NCI-H82 (cell line): ENCODE data around the gene CRMP1.
A peak's percentile ranks its signal among the peaks of the same experiment; 100 is the strongest.
"Not testable (repeated sequence)": the region's sequence is repeated elsewhere in the genome, so short reads cannot be mapped to it uniquely, and the experiment has no call there.

ENCODE experiments used
- DNase-seq: peaks from one replicate; lab custom pipeline; 2025; lab: John Stamatoyannopoulos, UW

The CRMP1 gene

DNA sequence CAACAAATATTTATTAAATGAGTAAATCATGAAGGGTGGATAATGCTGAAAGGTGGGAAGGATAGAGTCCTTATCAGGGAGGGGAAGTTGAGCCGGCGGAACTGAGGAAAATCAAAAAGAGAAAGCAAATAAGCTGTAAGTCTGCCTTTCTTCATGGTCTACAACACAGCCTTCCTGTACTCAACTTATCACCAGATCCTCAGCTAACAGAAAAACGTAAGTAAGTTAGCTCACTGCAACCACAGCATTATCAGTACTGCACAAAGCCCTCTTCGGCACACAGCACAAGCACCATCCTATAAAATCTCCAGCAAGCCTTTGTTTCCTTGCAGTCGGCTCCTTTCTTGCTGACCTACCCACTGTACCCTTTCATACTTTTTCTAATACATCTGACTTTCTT lies 70.3 kb downstream of the CRMP1 start:
- no peak for DNase-seq

DNA sequence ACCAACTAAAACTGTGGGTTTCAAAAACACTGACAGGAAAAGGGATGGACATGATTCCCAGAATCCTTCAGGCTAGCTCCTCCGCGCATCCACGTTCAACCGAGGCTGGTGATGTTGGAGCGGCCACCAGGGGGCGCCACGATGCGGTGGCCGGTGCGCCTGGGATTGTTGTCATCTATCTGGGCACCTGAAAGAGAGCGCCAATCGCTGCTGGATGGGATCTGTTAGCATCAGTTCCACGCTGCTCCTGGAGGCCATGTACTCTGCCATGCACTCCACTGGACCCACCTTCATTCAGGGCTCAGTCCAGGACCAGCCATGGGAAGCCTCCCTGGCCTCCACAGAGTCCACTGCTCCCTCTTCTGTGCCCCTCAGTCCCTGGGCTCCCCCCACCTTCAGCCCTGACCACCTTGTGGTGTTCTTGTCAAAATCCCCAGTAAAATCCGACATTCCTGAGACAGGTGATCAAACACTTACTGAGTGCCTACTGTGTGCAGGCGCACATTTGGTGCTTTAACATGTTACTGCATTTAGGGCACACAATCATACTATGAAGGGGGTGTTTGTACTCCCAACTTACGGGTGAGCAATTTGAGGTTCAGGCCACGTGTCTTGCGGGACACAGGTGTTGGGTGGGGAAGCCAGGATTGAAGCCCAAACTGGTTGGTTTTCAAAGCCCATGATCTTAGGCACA lies 71.1 kb downstream of the CRMP1 start:
- DNase-seq: peak; percentile 27

DNA sequence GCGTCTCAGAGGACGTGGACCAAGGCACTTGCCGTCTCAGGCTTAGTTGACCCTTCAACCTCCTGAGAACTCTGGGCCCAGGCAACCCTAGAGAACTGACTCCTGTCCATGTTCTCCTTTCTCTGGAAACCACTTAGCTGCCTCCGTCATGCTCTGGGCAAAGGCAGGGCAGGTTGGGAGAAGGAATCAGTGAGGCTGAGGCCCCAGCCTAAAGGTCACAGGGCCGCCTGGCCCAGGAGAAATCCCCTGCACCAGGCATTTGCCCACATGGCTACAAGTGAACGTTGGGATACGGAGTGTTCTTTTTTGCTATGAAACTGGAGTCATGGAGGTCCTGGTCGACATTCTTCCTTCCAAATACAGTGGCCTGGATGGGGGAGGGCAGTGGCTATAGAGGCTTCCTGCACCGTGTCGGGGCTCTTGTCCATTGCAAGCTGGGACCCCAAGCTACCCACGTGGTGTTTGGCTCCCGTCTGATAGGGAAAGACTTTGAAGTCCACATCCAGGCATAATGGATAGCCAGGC lies 76.0 kb downstream of the CRMP1 start:
- DNase-seq: no peak

DNA sequence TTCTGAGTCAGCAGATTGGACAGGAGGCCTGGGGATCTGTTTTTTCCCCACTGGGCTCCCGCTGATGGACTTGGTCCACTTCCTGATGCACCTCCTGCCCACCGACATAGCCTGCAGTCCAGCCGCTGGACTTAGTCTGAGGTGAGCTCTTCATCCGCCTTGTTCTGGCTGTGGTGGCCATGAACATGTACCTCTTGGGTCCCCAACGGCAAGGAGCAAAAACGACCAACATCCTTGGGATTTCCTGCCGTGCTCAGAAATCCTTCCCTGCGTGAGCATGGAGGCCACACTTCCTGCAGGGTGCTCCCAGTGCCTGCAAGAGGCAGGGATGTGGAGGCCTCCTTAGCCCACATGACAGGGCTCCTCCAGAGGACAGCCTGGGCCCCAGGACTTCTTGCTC lies 76.8 kb downstream of the CRMP1 start:
- no peak for DNase-seq

DNA sequence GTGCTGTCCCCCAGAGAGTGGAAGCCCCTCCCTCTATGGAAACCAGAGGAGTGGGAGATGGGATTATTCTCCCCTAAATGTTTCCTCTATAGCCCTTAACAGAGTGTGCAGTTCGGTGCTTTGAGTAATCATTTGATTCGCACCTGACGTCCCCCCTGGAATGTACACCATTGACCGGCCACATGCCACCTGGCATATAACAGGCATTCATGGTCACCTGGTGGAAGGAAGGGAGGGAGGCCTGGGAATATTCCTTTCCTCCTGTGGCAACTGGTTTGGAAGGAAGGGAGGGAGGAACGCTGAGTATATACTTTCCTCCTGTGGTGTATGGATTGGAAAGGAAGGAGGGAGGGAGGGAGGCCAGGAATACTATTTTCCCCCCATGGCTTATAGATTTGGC lies 77.2 kb downstream of the CRMP1 start:
- DNase-seq: no peak

DNA sequence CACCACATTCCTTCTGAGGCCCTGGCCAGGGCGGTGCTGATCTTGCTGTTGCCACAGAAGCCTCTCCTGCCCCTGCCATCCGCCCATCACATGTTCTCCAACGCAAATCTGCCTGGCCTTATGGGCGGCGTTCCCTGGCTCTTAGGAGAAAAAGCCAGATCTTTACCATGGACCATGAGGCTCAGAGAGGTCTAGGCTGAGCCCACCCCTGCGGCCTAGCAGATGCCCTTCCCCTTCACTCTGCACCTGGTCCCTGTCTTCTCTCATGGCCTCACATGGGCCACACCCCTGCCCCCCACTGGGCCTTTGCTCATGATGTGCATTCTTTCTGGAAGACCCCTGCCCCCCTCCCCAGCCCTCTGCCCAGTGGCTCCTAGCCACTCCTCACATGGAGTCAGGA lies 78.5 kb downstream of the CRMP1 start:
- DNase-seq: no peak

DNA sequence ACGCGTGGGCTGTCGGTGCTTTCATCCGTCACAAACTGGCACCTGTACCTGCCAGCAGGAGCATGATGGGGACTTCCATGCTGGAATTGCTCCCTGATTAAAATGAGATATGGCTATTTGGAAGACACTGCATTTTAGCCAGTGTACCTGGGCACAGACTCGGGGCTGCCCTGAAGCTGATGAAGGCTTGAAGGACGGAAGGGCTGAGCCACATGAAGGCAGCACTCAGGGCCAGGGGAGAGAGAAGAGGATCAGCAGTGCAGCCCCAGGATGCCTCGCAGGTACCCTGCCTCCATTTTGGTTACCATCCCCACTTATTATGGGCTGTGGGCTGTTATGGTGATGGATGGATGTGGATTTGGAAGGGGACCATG lies 79.0 kb downstream of the CRMP1 start:
- DNase-seq: no peak

DNA sequence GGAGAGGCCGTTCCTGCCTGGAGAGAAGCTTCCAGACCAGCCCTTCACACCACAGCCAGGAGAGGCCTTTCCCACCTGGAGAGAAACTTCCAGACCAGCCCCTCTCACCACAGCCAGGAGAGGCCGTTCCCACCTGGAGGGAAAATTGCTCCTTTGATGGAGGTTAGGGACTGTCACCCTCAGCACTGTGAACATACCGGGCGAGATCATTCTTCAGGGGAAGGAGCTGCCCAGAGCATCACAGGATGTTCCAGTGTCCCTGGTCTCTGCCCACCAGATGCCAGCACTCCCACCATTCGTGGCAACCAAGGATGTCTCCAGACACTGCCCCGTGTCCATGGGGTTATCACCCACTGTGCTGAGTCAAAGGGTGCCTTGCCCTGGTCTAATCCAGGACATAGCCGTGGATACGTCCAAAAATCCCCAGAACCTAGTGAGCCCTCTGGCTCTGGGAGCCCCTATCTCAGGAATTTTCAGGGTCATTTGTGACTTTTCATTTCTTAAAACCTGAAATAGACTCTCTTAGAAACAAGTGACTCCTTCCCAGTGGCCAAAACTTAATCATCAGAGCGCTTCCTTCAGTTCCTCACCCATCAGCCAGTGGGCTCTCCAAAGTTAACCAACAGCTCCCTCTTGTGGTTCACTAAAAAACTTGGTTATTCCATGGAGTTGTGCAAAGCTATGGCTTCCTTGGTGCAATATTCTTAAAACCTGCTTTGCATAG lies 80.2 kb downstream of the CRMP1 start:
- peak; percentile 83 for DNase-seq

DNA sequence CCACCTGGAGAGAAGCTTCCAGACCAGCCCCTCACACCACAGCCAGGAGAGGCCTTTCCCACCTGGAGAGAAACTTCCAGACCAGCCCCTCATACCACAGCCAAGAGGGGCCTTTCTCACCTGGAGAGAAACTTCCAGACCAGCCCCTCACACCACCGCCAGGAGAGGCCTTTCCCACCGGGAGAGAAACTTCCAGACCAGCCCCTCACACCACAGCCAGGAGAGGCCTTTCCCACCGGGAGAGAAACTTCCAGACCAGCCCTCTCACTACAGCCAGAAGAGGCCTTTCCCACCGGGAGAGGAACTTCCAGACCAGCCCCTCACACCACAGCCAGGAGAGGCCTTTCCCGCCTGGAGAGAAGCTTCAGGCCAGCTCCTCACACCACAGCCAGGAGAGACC lies 80.8 kb downstream of the CRMP1 start:
- DNase-seq: not testable (repeated sequence)

DNA sequence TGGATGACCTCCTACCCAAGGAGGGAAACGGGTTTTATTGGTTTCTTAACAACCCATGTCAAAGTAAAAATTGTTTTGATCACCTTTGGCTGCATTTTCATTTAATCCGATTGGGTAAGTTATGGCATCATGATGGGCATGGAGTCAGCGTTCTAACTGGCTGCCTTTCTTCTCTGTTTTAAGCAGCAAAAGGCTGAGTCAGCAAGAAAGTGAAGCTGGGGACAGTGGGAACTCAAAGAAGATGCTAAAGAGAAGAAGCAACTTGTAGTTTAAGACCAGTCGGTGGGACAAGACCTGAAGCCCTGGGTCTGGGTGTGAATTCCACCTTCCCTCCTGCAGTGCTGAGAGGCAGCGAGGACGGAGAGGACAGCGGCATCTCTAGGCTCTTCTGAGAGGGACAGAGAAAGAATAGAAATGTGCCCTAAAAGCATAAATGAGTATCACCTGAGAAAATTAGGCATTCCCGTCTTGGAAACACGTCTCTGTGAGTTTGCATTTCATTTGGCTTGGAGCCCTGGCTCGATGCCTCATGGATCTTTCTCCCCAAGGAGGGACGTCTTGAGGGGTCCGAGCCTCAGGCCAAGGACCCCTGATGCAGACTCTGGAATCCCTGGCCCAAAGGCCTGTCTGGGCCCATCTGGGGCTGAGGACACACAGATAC lies 82.0 kb downstream of the CRMP1 start:
- DNase-seq: no peak

DNA sequence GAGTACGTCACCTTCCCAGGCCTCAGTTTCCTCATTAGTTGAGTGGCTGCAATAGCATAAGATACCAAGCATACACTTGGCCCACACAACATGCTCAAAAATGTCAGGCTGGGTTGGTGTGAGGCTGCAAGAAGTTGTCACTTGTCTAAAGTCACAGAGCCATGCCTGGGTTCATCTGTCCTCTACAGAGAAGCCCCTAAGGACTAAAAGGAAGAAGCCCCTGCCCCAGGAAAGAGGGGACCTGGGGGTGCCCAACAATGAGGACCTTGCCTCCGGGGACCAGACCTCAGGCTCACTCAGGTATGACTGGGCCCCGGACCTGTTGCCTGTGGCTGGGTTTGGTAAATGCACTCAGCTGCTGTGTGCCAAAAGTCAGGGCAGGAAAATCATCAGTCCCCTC lies 82.7 kb downstream of the CRMP1 start:
- no peak for DNase-seq

DNA sequence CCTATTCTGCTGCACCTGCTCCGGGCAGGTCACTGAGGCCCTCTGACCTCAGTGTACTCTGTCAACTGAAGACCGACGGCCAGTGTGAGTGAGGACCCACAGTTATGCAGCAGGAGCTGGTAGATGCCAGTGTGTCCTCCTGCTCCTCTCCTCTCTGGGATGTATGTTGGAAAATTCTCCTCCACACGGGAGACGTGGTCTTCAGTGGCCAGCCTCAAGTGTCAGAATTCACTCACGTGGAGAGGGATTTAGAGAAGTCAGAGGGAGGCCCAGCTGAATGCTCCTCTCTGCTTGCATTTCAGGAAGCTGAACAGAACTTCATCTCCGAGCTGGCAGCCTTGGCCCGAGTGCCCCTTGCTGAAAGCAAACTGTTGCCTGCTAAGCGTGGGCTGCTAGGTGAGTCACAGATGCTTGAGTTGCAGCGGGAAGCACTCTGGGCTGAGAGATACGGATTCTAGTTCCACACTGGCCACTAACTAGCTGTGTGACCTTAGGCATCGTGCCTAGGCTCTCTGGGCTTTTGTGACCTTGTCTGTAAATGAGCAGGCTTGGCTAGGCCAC lies 83.6 kb downstream of the CRMP1 start:
- no peak for DNase-seq

DNA sequence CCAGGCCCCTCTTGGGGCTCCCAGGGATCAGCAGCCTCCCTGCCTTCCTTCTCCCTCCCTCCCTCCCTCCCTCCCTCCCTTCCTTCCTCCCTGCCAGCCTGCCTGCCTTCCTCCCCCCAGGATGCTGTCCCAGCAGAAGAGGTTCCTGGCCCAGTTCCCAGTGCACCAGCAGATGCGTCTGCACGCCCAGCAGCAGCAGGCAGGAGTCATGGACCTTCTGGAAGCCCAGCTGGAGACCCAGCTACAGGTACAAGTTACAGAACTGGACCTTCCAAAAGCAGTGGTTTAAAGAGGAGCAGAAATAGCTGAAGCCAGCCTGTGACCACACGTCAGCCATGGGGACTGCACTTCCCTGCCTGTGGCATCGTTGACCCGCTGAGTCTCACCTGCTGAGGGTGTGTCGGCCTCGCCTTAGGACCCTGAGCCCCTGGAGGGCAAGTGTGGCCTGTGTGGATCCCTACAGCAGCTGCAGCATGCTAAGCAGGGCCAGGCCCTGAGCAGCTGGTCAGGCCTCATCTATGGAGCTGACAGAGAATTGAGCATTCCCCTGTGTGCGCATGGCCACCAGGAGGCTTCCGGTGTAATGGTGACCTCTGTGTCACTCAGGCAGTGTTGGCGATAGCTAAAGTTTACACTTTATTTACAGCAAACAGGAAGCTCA lies 84.7 kb downstream of the CRMP1 start:
- no peak for DNase-seq

DNA sequence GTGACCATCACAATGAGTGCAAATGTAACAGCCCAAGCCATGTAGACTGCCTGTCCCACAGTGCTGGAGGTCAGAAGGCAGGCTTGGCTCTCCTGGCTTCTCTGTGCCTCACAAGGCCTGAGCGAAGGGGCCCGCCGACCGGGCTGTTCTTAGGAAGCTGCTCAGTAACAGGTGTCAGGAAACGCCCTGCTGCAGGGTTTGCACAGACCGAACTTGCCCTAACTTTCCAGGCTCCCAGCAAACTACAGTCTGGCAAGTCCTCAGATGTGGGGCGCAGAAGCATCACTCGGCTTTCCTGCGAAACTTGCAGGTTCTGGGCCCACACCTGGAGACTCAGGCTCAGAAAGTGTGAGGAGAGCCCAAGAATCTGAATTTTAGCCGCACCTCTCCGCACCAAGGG lies 87.6 kb downstream of the CRMP1 start:
- no peak for DNase-seq

DNA sequence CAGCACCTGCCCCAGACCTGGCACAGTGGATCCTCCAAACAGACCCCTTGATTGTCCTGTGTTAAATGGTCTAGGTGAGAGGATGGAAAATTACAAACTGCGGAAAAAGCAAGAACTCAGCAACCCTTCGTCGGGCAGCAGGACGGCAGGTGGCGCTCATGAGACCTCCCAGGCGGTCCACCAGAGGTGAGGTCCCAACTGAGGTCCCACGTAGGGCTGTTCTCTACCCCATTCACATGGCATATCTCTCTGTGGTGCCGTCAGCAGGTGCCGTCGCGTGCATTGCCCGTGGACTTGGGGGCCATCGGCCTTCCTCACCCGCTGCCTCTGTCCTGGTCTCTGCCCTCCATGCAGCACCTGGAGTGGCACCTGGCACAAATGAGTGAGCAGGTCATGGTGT lies 88.2 kb downstream of the CRMP1 start:
- DNase-seq: no peak

DNA sequence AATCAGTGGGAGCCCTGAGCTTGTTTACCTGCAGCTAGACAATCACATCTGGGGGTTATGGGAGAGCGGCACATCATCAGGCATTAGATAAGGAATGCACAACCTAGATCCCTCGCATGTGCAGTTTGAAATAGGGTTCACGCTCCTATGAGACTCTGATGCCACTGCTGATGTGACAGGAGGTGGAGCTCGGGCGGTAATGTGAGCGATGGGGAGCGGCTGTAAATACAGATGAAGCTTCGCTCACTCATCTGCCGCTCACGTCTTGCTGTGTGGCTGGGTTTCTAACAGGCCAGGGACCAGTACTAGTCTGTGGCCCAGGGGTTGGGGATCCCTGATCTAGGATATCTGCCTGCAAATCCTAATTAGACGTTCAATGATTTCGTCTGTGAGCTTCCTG lies 90.3 kb downstream of the CRMP1 start:
- DNase-seq: no peak

DNA sequence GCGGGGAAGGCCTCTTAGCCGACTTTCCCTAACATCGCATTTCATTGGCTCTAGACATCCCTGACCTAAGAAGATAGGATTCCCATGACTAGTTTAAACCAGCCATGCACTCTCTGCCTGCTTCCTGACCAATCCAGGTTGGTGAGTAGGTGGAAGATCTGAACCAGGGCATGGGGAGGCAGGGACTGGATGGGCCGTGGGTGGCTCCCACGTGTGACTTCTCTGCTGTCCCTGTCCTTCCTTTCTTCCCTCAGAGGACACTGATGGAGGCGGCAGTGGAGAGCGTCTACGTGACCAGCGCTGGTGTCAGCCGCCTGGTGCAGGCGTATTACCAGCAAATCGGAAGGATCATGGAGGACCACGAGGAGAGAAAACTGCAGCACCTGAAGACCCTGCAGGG lies 91.2 kb downstream of the CRMP1 start:
- no peak for DNase-seq

DNA sequence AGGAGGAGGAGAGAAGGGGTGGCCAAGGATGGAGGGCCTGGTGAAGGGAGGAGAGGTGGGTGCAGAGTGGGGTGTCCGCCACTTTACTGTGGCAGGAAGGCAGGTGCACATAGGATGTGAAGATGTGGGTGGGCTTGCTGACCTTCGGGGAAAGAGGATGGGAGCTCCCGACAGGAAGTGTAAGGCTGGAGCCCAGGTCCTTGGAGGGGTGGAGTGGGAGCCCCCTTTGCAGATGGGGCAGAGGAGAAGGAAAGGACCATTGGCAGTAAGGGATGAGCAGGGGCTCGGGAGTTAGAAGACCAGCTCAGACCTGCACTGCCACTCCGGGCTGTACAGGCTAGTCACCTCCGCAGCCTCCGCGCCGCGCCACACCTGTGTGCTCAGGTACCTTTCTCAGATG lies 92.4 kb downstream of the CRMP1 start:
- no peak for DNase-seq

DNA sequence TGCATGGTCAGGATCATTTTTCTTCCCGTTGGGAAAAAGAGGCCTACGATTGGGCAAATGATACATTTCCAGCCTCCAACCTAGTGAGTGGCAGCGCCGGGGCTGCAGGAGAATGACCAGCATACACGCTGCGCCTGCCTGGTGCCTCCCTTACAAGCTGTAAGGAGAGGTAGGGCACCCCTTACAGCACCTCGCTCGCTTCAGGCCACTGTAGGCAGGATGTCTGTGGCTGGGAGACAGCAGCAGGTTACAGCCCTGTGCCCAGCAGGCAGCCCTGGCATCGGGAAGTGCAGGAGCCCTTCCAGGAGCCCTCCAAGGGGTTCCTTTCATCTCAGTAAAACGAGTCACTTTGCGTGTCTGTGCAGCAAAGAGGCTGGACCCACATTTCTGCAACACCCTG lies 93.5 kb downstream of the CRMP1 start:
- no peak for DNase-seq

DNA sequence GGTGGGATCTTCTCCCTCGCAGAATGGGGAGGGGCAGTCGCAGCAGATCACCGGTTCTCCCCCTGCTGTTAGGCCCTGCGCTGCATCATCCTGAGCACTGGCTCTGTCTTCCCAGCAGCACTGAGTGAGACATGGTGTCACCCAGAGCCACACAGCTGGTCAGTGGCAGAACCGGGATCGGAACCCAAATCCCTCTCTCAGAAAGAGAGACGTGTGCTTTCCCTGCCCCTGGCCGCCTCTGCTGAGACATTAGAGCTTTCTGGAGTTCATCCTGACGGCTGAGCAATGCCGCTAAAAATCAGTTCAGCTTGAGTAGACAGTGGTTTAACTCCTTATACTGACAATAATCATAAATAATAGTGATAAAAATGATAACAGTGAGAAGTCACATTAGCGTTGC lies 93.9 kb downstream of the CRMP1 start:
- no peak for DNase-seq

DNA sequence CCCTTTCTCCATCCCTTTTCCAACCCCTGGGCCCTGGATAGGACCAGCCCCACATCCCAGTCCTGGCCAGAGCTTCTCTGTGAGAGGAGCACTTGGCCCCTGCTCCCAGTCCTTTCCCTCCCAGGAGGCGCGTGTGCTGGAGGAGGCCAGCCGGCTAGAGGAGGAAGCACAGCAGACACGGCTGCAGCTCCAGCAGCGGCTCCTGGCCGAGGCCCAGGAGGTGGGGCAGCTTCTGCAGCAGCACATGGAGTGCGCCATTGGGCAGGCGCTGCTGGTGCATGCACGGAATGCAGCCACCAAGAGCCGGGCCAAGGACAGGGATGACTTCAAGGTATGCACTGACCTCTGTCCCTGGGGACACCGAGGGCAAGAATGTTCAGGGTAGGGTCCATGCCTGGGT lies 94.4 kb downstream of the CRMP1 start:
- DNase-seq: no peak

DNA sequence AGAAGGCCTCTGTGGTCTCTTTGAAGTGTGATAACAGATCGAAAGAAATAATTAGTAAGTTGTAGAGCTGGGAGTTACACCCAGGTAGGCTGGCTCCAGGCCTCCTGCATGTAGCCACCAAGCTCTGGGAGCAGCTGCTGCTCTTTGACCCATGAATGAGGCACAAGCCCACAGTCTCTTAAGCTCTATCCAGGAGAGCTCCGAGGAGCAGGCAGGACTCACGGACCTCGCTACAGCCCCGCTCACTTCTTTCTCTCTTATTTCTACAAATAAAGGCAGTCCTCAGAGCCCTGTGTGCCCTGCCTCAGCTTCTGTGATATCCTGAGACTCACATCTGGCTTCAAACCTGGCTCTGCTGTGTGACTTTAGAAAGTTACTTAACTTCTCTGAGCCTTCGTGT lies 95.0 kb downstream of the CRMP1 start:
- no peak for DNase-seq
